ENCODE data around the gene AXIN1. TPM values are rescaled to one million over a fixed set of nuclear protein-coding genes. Genes with fewer than 3 reads are reported as not detected.
A peak's percentile ranks its signal among the peaks of the same experiment; 100 is the strongest.

AXIN1 gene
- total and polyA plus RNA-seq, 2 of the 8 experiments (the other 6 are each of a cell fraction or from before 2014, with no cell fraction given): 12.5 to 41.9 TPM

- Histone ChIP-seq H3K79me1 (ENCODE audit: low read depth, low read length) (no peaks in the 10 kb centered on the region; the same call in 1 of the 2 replicates), H2BK120ac (replicated peaks; ENCODE audit: low read depth, low read length) (no peak overlapping the region), H3K23ac (ENCODE audit: insufficient read length) (no peak overlapping the region), H4K91ac (replicated peaks; ENCODE audit: insufficient read length, low read length) (no peak overlapping the region), H2BK5ac (ENCODE audit: low read depth, low read length) (no peak overlapping the region; the same call in 1 of the 2 replicates), H2BK15ac (ENCODE audit: low read length) (no peak overlapping the region), H2AK5ac (ENCODE audit: low read depth, low read length) (no peak overlapping the region), H3K56ac (replicated peaks; ENCODE audit: insufficient read length, low read depth, low read length) (no peak overlapping the region), H3K9me3 (ENCODE audit: insufficient read depth in 2 of 2, low read depth in 1 of 2, low read length in 1 of 2) (no peaks in the 10 kb centered on the region), H2AFZ (ENCODE audit: low read length) (no peak overlapping the region), H3K4me1 (replicated peaks in 1 of 4; ENCODE audit: control insufficient read depth in 3 of 4, insufficient read depth in 4 of 4, low read length in 3 of 4) (peaks cover 0 to 10% (median 9%) of the 10 kb centered on the region in 4 experiments; a peak in 5 of 7 replicates), H3K18ac (ENCODE audit: extremely low read depth, low read length) (no peak overlapping the region), H3K27ac (ENCODE audit: low read depth, low read length) (no peak overlapping the region), H3K79me2 (ENCODE audit: control insufficient read depth in 1 of 2, insufficient read depth in 2 of 2, low read length in 2 of 2) (no peaks in the 10 kb centered on the region; a peak in 1 of 4 replicates), H3K9ac (replicated peaks in 1 of 4; ENCODE audit: extremely low read depth in 1 of 4, low read depth in 3 of 4, low read length in 3 of 4) (no peak overlapping the region), H3K4me2 (ENCODE audit: insufficient read depth in 1 of 2, low read depth in 2 of 2, low read length in 2 of 2) (peak overlapping the region in 1 of 2 experiments; percentile 30; a peak in 1 of 4 replicates), H4K5ac (ENCODE audit: insufficient read length, low read depth, low read length) (no peak overlapping the region), H2BK20ac (ENCODE audit: low read length) (no peak overlapping the region), H4K8ac (ENCODE audit: extremely low read depth, insufficient read depth, low read length) (no peak overlapping the region), H3K14ac (ENCODE audit: insufficient read length) (no peak overlapping the region), H3K36me3 (ENCODE audit: control insufficient read depth in 2 of 4, insufficient read depth in 4 of 4, low read length in 3 of 4) (peaks cover 20 to 58% (median 45%) of the 10 kb centered on the region in 4 experiments), H3K27me3 (replicated peaks in 1 of 4; ENCODE audit: control insufficient read depth in 3 of 4, extremely low read depth in 1 of 4, insufficient read depth in 3 of 4, low read length in 3 of 4) (no peaks in the 10 kb centered on the region), H3K4me3 (ENCODE audit: extremely low read depth in 1 of 4, insufficient read depth in 2 of 4, low read depth in 3 of 4, low read length in 4 of 4) (peak overlapping the region in 1 of 4 experiments; percentile 60; a peak in 4 of 8 replicates), H4K20me1 (replicated peaks in 1 of 2; ENCODE audit: control insufficient read depth in 1 of 2, insufficient read depth in 2 of 2, low read length in 2 of 2) (peaks cover 8 to 33% of the 10 kb centered on the region in 2 experiments), H3K4ac (replicated peaks; ENCODE audit: insufficient read length, low read depth, low read length) (no peak overlapping the region), H2BK12ac (ENCODE audit: low read depth, low read length) (no peak overlapping the region), H3K23me2 (ENCODE audit: low read depth, low read length) (no peaks in the 10 kb centered on the region; the same call in 1 of the 2 replicates)
- POLR2A ChIA-PET (ENCODE audit: partially characterized antibody): interaction anchor here (0.6 to 2.5 kb wide), 12 partner anchors 8 to 378 kb away, joined by 3 to 11 read pairs (median 4); no protein-coding TSS in a partner anchor
- DNase-seq (ENCODE audit: low read depth in 1 of 2, low spot score in 2 of 2) (peak in 1 of 2 experiments; percentile 61), FAIRE-seq (no peak)
- WGBS, 2 experiments (ENCODE audit: extremely low coverage in 1 of 2, insufficient coverage in 1 of 2, insufficient read length in 1 of 2, insufficient replicate concordance in 2 of 2, low coverage in 1 of 2, low lambda C conversion rate in 2 of 2, missing lambda C conversion rate in 1 of 2): 78% methylated on average over 5 of the region's 10 CpGs; no CpG with 5 or more reads in 1 of the 2 experiments
- CTCF ChIA-PET (ENCODE audit: partially characterized antibody): interaction anchor here (0.9 to 1.8 kb wide), 11 partner anchors 9 to 342 kb away, joined by 3 to 5 read pairs (median 3); no protein-coding TSS in a partner anchor
- TF ChIP-seq SP2 (IDR thresholded peaks at IDR 0.05; ENCODE audit: low read length) (no peak), BRCA1 (IDR thresholded peaks at IDR 0.05; ENCODE audit: low read depth, low read length) (no peak), EP300 (IDR thresholded peaks at IDR 0.05; ENCODE audit: borderline replicate concordance in 1 of 2, low read depth in 2 of 2, low read length in 2 of 2) (no peak), RBBP5 (IDR thresholded peaks at IDR 0.05; ENCODE audit: borderline replicate concordance, low read depth, low read length) (no peak), HDAC2 (IDR thresholded peaks at IDR 0.05; ENCODE audit: borderline replicate concordance in 1 of 2, low read depth in 2 of 2, low read length in 2 of 2) (no peak), CTCF (IDR thresholded peaks at IDR 0.05; ENCODE audit: control extremely low read depth in 1 of 3, insufficient read depth in 1 of 3, low read depth in 1 of 3, low read length in 3 of 3) (no peak), EZH2 (IDR thresholded peaks at IDR 0.05; ENCODE audit: low read depth, low read length, severe bottlenecking) (no peak), SP4 (IDR thresholded peaks at IDR 0.05; ENCODE audit: low read length) (no peak), TAF1 (IDR thresholded peaks at IDR 0.05; ENCODE audit: low read depth, low read length) (no peak), SP1 (IDR thresholded peaks at IDR 0.05; ENCODE audit: low read depth, low read length) (no peak)
Measured at GRCh38 chr16:370979-371514, 18.5 kb upstream of the AXIN1 start.
